ENCODE results near the gene SLC27A5. TPM values are rescaled to one million over a fixed set of nuclear protein-coding genes. Genes with fewer than 3 reads are reported as not detected.
A peak's percentile ranks its signal among the peaks of the same experiment; 100 is the strongest.

Gene SLC27A5
- total RNA-seq, 1 donor from 2014 or later, result 14.8 TPM

- no peak overlapping the region for H3K4me3 ChIP-seq (ENCODE audit: low read depth, low read length)
- DNase-seq (ENCODE audit: low read depth), result no peak
- no peak for TF ChIP-seq CTCF (conservative IDR thresholded peaks at IDR 0.05; ENCODE audit: low read depth, low read length)
These were observed 19.4 kb upstream of the SLC27A5 start for GRCh38 chr19:58531034-58531840.

GRCh38 chr19:58529405-58529804 lies 17.6 kb upstream of the SLC27A5 start:
- TF ChIP-seq CTCF (conservative IDR thresholded peaks at IDR 0.05; ENCODE audit: low read depth, low read length), result no peak
- no peak for DNase-seq (ENCODE audit: low read depth)
- H3K4me3 ChIP-seq (ENCODE audit: low read depth, low read length), result no peak overlapping the region

- no peak for TF ChIP-seq CTCF (conservative IDR thresholded peaks at IDR 0.05; ENCODE audit: low read depth, low read length)
- H3K4me3 ChIP-seq (ENCODE audit: low read depth, low read length), result no peak overlapping the region
- no peak for DNase-seq (ENCODE audit: low read depth)
These were observed 10.9 kb upstream of the SLC27A5 start for GRCh38 chr19:58522709-58523108.

GRCh38 chr19:58521651-58522050 lies 9.9 kb upstream of the SLC27A5 start:
- no peak for DNase-seq (ENCODE audit: low read depth)
- no peak overlapping the region for H3K4me3 ChIP-seq (ENCODE audit: low read depth, low read length)
- TF ChIP-seq CTCF (conservative IDR thresholded peaks at IDR 0.05; ENCODE audit: low read depth, low read length), result no peak

- TF ChIP-seq CTCF (conservative IDR thresholded peaks at IDR 0.05; ENCODE audit: low read depth, low read length), result no peak
- DNase-seq (ENCODE audit: low read depth), result no peak
- H3K4me3 ChIP-seq (ENCODE audit: low read depth, low read length), result peak overlapping the region; percentile 86
These were observed 8.4 kb upstream of the SLC27A5 start for GRCh38 chr19:58520257-58520599.

- peak; percentile 73 for TF ChIP-seq CTCF (conservative IDR thresholded peaks at IDR 0.05; ENCODE audit: low read depth, low read length)
- H3K4me3 ChIP-seq (ENCODE audit: low read depth, low read length), result peak within 1 kb of the TSS; percentile 86
- DNase-seq (ENCODE audit: low read depth), result peak; percentile 82
These were observed 7.8 kb upstream of the SLC27A5 start, which contains the start of gene ZBTB45 for GRCh38 chr19:58519355-58520256. TSS of gene ZBTB45 (minus strand) at chr19:58519810. CDS start at chr19:58517673, 2,137 bp downstream.
